ENCODE measurements around the gene CRY2. TPM values are rescaled to one million over a fixed set of nuclear protein-coding genes. Genes with fewer than 3 reads are reported as not detected.
A peak's percentile ranks its signal among the peaks of the same experiment; 100 is the strongest.

CRY2 gene
- total RNA-seq, 3 donors from 2014 or later: 26.0 to 52.0 (median 28.8) TPM

- ATAC-seq (no peak), DNase-seq (no peak)
- Histone ChIP-seq H3K4me1 (ENCODE audit: low read depth) (peaks cover 26% of the 10 kb centered on the region), H3K9me3 (no peaks in the 10 kb centered on the region), H3K4me3 (no peak overlapping the region), H3K36me3 (ENCODE audit: low read depth) (no peaks in the 10 kb centered on the region)
- TF ChIP-seq CTCF (IDR thresholded peaks at IDR 0.05): no peak
- intact Hi-C loops (cut with DNase I, micrococcal nuclease): no loop called here
Measured at GRCh38 chr11:45810431-45811108, 36.7 kb upstream of the CRY2 start.

GRCh38 chr11:45811109-45811435 lies 36.2 kb upstream of the CRY2 start:
- intact Hi-C loops (cut with DNase I, micrococcal nuclease): no loop called here
- no peak for TF ChIP-seq CTCF (IDR thresholded peaks at IDR 0.05)
- H3K36me3 ChIP-seq (ENCODE audit: low read depth): no peaks in the 10 kb centered on the region
- ATAC-seq (no peak), DNase-seq (no peak)
- no peaks in the 10 kb centered on the region for H3K9me3 ChIP-seq
- H3K4me1 ChIP-seq (ENCODE audit: low read depth): peaks cover 21% of the 10 kb centered on the region
- no peak overlapping the region for H3K4me3 ChIP-seq

GRCh38 chr11:45811571-45812290 lies 35.5 kb upstream of the CRY2 start:
- no peaks in the 10 kb centered on the region for H3K36me3 ChIP-seq (ENCODE audit: low read depth)
- no peak for ATAC-seq
- no peaks in the 10 kb centered on the region for H3K9me3 ChIP-seq
- intact Hi-C loops (cut with DNase I, micrococcal nuclease): no loop called here
- H3K4me3 ChIP-seq: no peak overlapping the region
- H3K4me1 ChIP-seq (ENCODE audit: low read depth): peaks cover 14% of the 10 kb centered on the region
- no peak for DNase-seq
- no peak for TF ChIP-seq CTCF (IDR thresholded peaks at IDR 0.05)

DNA sequence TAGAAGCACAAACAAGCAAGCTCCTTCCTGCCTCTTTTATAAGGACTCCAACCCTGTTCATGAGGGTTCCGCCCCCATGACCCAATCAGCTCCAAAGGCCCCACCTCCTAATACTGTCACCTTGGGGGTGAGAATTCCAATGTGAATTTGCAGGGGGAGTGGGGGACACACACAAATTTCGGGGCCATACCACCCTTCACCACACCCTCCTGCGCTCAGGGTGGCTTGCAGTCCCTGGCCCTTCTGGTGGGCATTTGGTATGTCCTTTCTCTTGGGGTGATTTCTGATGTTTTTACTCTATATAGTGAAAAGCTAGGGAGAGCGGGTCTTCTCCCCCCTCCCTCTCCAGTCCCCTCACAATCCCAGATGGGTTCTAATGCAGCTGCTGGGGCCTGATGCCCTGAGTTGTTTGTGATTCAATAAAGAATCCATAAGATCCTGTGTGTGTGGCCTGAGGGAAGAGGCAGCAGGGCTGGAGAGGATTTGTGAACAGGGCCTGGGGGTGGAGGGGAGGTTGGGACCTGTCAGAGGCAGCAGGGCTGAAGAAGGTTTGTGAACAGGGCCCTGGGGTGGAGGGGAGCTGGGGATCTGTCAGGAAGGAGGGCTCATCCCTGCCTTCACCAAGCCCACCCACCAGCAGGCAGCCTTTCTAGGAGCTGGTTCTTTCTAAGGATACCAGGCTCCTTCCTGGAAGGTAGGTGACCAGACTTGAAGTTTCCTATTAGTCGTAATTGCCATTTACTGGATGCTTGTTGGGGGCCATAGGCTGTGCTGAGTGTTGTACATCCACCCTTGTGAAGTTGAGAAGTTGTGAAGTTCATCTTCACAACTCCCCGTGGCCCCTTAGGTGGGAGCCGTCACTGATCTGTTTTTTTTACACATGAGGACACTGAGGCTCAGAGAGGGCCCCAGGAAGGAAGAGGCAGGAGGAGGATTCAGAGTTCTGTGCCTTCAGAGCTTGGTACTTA lies 34.4 kb upstream of the CRY2 start:
- H3K4me3 ChIP-seq: no peak overlapping the region
- H3K36me3 ChIP-seq (ENCODE audit: low read depth): no peaks in the 10 kb centered on the region
- no peak for TF ChIP-seq CTCF (IDR thresholded peaks at IDR 0.05)
- ATAC-seq (peak; percentile 16), DNase-seq (no peak)
- H3K9me3 ChIP-seq: no peaks in the 10 kb centered on the region
- peaks cover 3% of the 10 kb centered on the region for H3K4me1 ChIP-seq (ENCODE audit: low read depth)
- intact Hi-C loops (cut with DNase I, micrococcal nuclease): no loop called here

GRCh38 chr11:45815747-45816146 lies 31.5 kb upstream of the CRY2 start:
- peak; percentile 36 for ATAC-seq
- Histone ChIP-seq H3K36me3 (ENCODE audit: low read depth) (no peaks in the 10 kb centered on the region), H3K4me3 (no peak overlapping the region), H3K9me3 (no peaks in the 10 kb centered on the region), H3K4me1 (ENCODE audit: low read depth) (no peaks in the 10 kb centered on the region)
- DNase-seq: no peak
- no peak for TF ChIP-seq CTCF (IDR thresholded peaks at IDR 0.05)
- intact Hi-C loops (cut with DNase I, micrococcal nuclease): no loop called here

All from mucosa of descending colon (tissue), 3 donors.